Uterus (tissue), 4 donors: ENCODE data around the gene RBFOX1. TPM values are rescaled to one million over a fixed set of nuclear protein-coding genes. Genes with fewer than 3 reads are reported as not detected.

Experiments
- DNase-seq, 2 donors: peaks; one replicate each; pipeline ENCODE4 v3.0.0-alpha.2; 2019 to 2020
- H3K27ac ChIP-seq, 2 donors: fragments of 200-600 bp; sonication (generic); 1 replicate in 1 of 2; 2 replicates in 1 of 2; pipeline ENCODE4 v1.5.1; 2016 to 2018
- H3K27me3 ChIP-seq, 2 donors: fragments of 200-600 bp; sonication (generic); one replicate each; pipeline ENCODE4 v1.5.1; 2018 to 2019; ENCODE audit warnings: control low read depth in 1 of 2
- H3K36me3 ChIP-seq, 2 donors: fragments of 200-600 bp; sonication (generic); one replicate each; pipeline ENCODE4 v1.5.1; 2019; ENCODE audit warnings: control low read depth in 1 of 2
- H3K4me1 ChIP-seq, 2 donors: fragments of 200-600 bp; sonication (generic); one replicate each; pipeline ENCODE4 v1.5.1; 2018 to 2019; ENCODE audit warnings: control low read depth in 1 of 2
- H3K4me3 ChIP-seq, 2 donors: fragments of 200-600 bp; sonication (generic); 1 replicate in 1 of 2; 2 replicates in 1 of 2; pipeline ENCODE4 v1.5.1; 2018 to 2019; ENCODE audit warnings: mild to moderate bottlenecking in 1 of 2
- H3K9me3 ChIP-seq, 2 donors: fragments of 200-600 bp; sonication (generic); one replicate each; pipeline ENCODE4 v1.5.1; 2019; ENCODE audit warnings: control low read depth in 1 of 2
- POLR2A ChIP-seq, 2 donors: fragments of 450-650 bp; IDR thresholded peaks; one replicate each; pipeline ENCODE4 v1.6.1; 2016; ENCODE audit warnings: antibody characterized with exemption in 2 of 2, mild to moderate bottlenecking in 1 of 2, moderate library complexity in 1 of 2
- intact Hi-C: fragments of 100-400 bp; cut with DNase I; formaldehyde crosslinking; loops from one replicate; pipeline ENCODE4 v1.15.1; 2023; ENCODE audit warnings: low total_unique reads
- total RNA-seq, 4 donors: library from RNA; depleted of rRNA in 3 of 4; stranded (reverse); fragments of >200 nt in 3 of 4; gene quantifications; one replicate each; pipeline versions ENCODE4 v1.1.0 to v1.2.4, GENCODE V29; 2014 to 2023
- TF ChIP-seq, protein P1 (sequence below), 4 experiments: fragments of 200-600 bp in 2 of 4; fragments of 450-650 bp in 2 of 4; sonication (generic) in 2 of 4; IDR thresholded peaks; one replicate each; pipeline ENCODE4 v1.5.1; 2016 to 2019; ENCODE audit warnings: antibody characterized with exemption in 4 of 4, mild to moderate bottlenecking in 2 of 4, moderate library complexity in 1 of 4
- donor health status: DM: yes; HTN: yes; CAD: no.

RBFOX1 gene
- total RNA-seq, 4 donors from 2014 or later = 0.55 TPM; not detected in 3

DNA sequence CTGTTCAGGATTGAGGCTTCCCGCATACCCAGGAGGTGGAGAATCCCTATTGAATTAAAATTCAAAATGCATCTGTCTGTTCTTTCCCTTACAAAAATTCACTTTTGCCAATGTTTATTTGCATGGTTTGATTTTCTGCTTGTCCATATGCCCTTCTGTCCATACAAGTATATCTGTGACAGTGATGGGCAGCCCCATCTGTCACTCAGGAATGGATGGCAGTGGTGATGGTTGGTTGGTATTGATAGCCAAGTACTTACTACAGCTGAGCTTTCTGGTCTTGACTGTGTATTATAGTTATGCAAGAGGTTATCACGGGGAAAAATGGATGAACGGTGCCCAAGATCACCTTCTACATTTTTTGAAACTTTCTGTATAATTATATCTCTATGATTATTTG is 171.0 kb downstream of the RBFOX1 start:
- no peak for DNase-seq
- TF ChIP-seq, protein P1, sequence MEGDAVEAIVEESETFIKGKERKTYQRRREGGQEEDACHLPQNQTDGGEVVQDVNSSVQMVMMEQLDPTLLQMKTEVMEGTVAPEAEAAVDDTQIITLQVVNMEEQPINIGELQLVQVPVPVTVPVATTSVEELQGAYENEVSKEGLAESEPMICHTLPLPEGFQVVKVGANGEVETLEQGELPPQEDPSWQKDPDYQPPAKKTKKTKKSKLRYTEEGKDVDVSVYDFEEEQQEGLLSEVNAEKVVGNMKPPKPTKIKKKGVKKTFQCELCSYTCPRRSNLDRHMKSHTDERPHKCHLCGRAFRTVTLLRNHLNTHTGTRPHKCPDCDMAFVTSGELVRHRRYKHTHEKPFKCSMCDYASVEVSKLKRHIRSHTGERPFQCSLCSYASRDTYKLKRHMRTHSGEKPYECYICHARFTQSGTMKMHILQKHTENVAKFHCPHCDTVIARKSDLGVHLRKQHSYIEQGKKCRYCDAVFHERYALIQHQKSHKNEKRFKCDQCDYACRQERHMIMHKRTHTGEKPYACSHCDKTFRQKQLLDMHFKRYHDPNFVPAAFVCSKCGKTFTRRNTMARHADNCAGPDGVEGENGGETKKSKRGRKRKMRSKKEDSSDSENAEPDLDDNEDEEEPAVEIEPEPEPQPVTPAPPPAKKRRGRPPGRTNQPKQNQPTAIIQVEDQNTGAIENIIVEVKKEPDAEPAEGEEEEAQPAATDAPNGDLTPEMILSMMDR (IDR thresholded peaks at IDR 0.05) = no peak
- no peak for TF ChIP-seq POLR2A (IDR thresholded peaks at IDR 0.05)
- intact Hi-C loops = no loop called here

DNA sequence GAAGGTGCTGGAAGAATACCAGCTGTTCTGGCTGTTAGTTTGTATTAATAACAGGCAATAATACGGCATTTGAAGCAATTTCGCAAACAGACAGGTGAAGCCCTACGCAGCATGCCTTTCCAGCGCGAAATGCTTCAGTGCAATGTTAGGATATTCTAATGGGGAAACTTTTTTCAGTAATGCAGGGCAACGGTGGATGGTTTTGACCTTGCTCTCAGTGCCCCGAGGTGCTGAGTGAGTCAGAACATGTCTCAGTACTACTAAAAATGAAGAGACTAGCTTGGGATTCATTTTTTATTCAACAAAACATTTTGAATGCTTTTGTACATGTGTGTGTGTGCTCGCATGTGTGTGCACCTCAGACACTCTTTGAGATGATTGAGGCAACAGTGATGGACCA is 172.2 kb downstream of the RBFOX1 start:
- no peaks in the 10 kb centered on the region for H3K9me3 ChIP-seq
- H3K4me1 ChIP-seq = no peaks in the 10 kb centered on the region
- no peaks in the 10 kb centered on the region for H3K36me3 ChIP-seq
- TF ChIP-seq POLR2A (IDR thresholded peaks at IDR 0.05) = no peak
- TF ChIP-seq, protein P1 (IDR thresholded peaks at IDR 0.05) = no peak
- DNase-seq = no peak
- intact Hi-C loops = no loop called here
- H3K27me3 ChIP-seq = no peaks in the 10 kb centered on the region
- H3K4me3 ChIP-seq = no peak overlapping the region
- H3K27ac ChIP-seq = no peak overlapping the region

More for the DNA sequence above, 171.0 kb downstream of the RBFOX1 start:
- Histone ChIP-seq H3K4me3 (no peak overlapping the region), H3K4me1 (no peaks in the 10 kb centered on the region), H3K36me3 (no peaks in the 10 kb centered on the region), H3K27me3 (no peaks in the 10 kb centered on the region), H3K9me3 (no peaks in the 10 kb centered on the region), H3K27ac (no peak overlapping the region)

DNA sequence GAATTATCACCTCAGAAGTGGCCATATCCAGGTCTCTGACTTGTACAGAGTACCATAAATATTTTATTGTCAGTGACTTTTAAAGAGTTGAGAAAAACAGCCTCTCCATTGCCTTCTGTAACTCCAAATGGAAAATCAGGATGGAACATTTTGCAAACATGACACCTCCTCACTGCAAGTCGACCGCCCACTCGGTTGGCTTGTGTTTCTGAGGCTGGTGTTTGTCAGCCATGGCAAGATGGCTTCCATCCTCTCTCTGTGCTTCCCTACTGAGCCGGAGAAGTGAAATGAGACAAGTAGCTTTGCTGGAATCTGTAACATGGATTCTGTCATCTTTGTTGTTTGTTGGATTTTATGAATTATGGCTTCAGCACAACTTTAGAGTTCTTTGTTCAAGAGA is 172.8 kb downstream of the RBFOX1 start:
- H3K9me3 ChIP-seq = no peaks in the 10 kb centered on the region
- H3K27me3 ChIP-seq = no peaks in the 10 kb centered on the region
- H3K4me1 ChIP-seq = no peaks in the 10 kb centered on the region
- intact Hi-C loops = no loop called here
- DNase-seq = no peak
- no peak overlapping the region for H3K4me3 ChIP-seq
- no peaks in the 10 kb centered on the region for H3K36me3 ChIP-seq
- TF ChIP-seq POLR2A (IDR thresholded peaks at IDR 0.05) = no peak
- TF ChIP-seq, protein P1 (IDR thresholded peaks at IDR 0.05) = no peak
- H3K27ac ChIP-seq = no peak overlapping the region

DNA sequence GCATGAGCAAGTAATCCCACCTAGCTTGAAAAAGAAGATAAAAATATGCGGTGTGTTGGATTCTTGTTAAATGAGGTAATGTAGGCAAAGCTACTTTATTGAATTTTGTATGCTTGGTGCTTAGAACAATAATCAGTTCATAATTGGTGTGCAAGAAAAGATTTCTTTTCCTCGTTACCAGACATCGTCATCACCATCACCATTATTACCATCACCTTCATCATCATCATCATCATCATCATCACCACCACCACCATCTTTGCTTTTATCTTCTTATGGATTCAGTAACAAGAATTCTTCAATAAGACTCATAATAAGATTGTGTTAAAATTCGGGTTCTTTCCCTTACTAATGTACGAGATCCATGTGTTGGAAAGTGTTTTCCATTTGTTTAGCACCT is 173.7 kb downstream of the RBFOX1 start:
- H3K36me3 ChIP-seq = no peaks in the 10 kb centered on the region
- no peak overlapping the region for H3K27ac ChIP-seq
- H3K4me3 ChIP-seq = no peak overlapping the region
- no peak for TF ChIP-seq POLR2A (IDR thresholded peaks at IDR 0.05)
- TF ChIP-seq, protein P1 (IDR thresholded peaks at IDR 0.05) = no peak
- no peaks in the 10 kb centered on the region for H3K27me3 ChIP-seq
- no peaks in the 10 kb centered on the region for H3K9me3 ChIP-seq
- no peaks in the 10 kb centered on the region for H3K4me1 ChIP-seq
- no peak for DNase-seq
- intact Hi-C loops = no loop called here

DNA sequence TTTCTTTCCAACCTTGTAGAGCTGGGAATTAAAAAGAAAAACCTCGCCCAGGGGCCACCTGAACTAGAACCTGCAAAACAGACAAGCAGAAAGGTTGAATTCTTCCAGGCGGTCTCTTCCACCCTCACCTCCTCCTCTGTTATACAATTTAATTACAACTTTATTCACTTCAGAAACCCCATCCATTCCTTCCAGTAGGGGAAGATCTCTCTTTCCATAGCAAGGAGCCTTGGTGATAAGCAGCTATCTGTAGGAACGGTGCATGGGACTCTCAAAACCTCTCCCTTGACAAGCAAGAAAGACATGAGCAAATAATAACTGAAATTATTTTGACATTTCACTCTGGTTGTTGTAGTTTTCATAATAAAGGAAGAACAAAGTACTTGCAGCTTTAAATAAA is 176.0 kb downstream of the RBFOX1 start:
- TF ChIP-seq POLR2A (IDR thresholded peaks at IDR 0.05) = no peak
- TF ChIP-seq, protein P1 (IDR thresholded peaks at IDR 0.05) = no peak

More for the DNA sequence above, 176.0 kb downstream of the RBFOX1 start:
- Histone ChIP-seq H3K27me3 (no peaks in the 10 kb centered on the region), H3K4me1 (no peaks in the 10 kb centered on the region), H3K9me3 (no peaks in the 10 kb centered on the region), H3K36me3 (no peaks in the 10 kb centered on the region), H3K4me3 (no peak overlapping the region), H3K27ac (no peak overlapping the region)
- intact Hi-C loops = no loop called here
- DNase-seq = no peak
